Breast epithelium (tissue), 3 donors: ENCODE data around the gene ACVR1B.

ENCODE experiments used
- CTCF ChIP-seq, 3 donors: fragments of 450-650 bp; IDR thresholded peaks; one replicate each; pipeline ENCODE4 v1.5.1; 2016 to 2017; ENCODE audit warnings: antibody characterized with exemption in 3 of 3, mild to moderate bottlenecking in 3 of 3, moderate library complexity in 3 of 3
- POLR2A ChIP-seq: fragments of 450-650 bp; IDR thresholded peaks from one replicate; pipeline ENCODE4 v1.6.1; 2016; ENCODE audit warnings: antibody characterized with exemption, mild to moderate bottlenecking, moderate library complexity

GRCh38 chr12:51917746-51918453 is 33.6 kb upstream of the ACVR1B start:
- TF ChIP-seq CTCF (IDR thresholded peaks at IDR 0.05) (no peak), POLR2A (no peak)
